Ovary (tissue), 3 donors: ENCODE data around the gene SPACDR.

Experiments
- CTCF ChIP-seq, 3 donors: fragments of 450-650 bp in 2 of 3; fragments of 200-600 bp in 1 of 3; IDR thresholded peaks; one replicate each; pipeline versions ENCODE4 v1.5.1 to v1.8.0; 2016 to 2022; ENCODE audit warnings: antibody characterized with exemption in 3 of 3, mild to moderate bottlenecking in 1 of 3
- EP300 ChIP-seq: sonication (generic); formaldehyde crosslinking; IDR thresholded peaks from one replicate; pipeline ENCODE4 v1.6.1; 2017; ENCODE audit warnings: antibody characterized with exemption
- POLR2A ChIP-seq: fragments of 450-650 bp; IDR thresholded peaks from one replicate; pipeline ENCODE4 v1.6.1; 2017; ENCODE audit warnings: antibody characterized with exemption, mild to moderate bottlenecking, moderate library complexity
- donor health status: DM: no; HTN: no; CAD: no.

- no peak for TF ChIP-seq CTCF (IDR thresholded peaks at IDR 0.05)
- no peak for TF ChIP-seq POLR2A
- TF ChIP-seq EP300, result no peak
Measured at GRCh38 chr7:100433592-100434296, 30.3 kb downstream of the SPACDR start.
